Activated naive CD8-positive, alpha-beta T cell treated with anti-CD3 and anti-CD28 coated beads for 36 hours (primary cell): ENCODE data around the gene CEACAM5. TPM values are rescaled to one million over a fixed set of nuclear protein-coding genes. Genes with fewer than 3 reads are reported as not detected.
"Not testable (repeated sequence)": the region's sequence is repeated elsewhere in the genome, so short reads cannot be mapped to it uniquely, and the experiment has no call there.

Experiments used
- DNase-seq: peaks from one replicate; pipeline ENCODE4 v3.0.0; 2021
- H3K27ac Mint-ChIP-seq: one replicate; pipeline ENCODE4 v1.8.0; 2022; ENCODE audit warnings: mild to moderate bottlenecking, moderate library complexity, mixed read lengths
- H3K27me3 Mint-ChIP-seq: one replicate; pipeline ENCODE4 v1.8.0; 2022; ENCODE audit warnings: mild to moderate bottlenecking, mixed read lengths
- H3K36me3 Mint-ChIP-seq: one replicate; pipeline ENCODE4 v1.8.0; 2021; ENCODE audit warnings: mild to moderate bottlenecking, mixed read lengths
- H3K4me1 Mint-ChIP-seq: one replicate; pipeline ENCODE4 v1.8.0; 2021; ENCODE audit warnings: mixed read lengths
- H3K4me3 Mint-ChIP-seq: one replicate; pipeline ENCODE4 v1.8.0; 2022; ENCODE audit warnings: mild to moderate bottlenecking, moderate library complexity, mixed read lengths
- H3K9me3 Mint-ChIP-seq: one replicate; pipeline ENCODE4 v1.8.0; 2022; ENCODE audit warnings: mixed read lengths
- total RNA-seq, 2 experiments: library from RNA; stranded (reverse); gene quantifications; one replicate each; pipeline ENCODE4 v1.2.3, GENCODE V29; 2021

The CEACAM5 gene
- total RNA-seq, 2 experiments from 2014 or later: not detected

DNA sequence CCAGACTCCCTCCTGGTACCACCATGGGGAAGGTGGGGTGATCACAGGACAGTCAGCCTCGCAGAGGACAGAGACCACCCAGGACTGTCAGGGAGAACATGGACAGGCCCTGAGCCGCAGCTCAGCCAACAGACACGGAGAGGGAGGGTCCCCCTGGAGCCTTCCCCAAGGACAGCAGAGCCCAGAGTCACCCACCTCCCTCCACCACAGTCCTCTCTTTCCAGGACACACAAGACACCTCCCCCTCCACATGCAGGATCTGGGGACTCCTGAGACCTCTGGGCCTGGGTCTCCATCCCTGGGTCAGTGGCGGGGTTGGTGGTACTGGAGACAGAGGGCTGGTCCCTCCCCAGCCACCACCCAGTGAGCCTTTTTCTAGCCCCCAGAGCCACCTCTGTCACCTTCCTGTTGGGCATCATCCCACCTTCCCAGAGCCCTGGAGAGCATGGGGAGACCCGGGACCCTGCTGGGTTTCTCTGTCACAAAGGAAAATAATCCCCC lies 505 bp upstream of the CEACAM5 start:
- Mint-ChIP-seq H3K4me3 (no peak overlapping the region), H3K4me1 (peaks cover 7% of the 10 kb centered on the region), H3K27ac (no peak overlapping the region), H3K9me3 (no peaks in the 10 kb centered on the region), H3K27me3 (peaks cover 67% of the 10 kb centered on the region), H3K36me3 (no peaks in the 10 kb centered on the region)
- DNase-seq: no peak

DNA sequence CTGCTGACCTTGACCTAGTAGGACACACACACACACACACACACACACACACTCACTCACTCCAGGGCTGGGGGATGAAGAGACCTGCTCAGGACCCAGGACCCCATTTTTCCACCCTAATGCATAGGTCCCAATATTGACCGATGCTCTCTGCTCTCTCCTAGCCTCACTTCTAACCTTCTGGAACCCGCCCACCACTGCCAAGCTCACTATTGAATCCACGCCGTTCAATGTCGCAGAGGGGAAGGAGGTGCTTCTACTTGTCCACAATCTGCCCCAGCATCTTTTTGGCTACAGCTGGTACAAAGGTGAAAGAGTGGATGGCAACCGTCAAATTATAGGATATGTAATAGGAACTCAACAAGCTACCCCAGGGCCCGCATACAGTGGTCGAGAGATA lies 1.1 kb downstream of the CEACAM5 start:
- H3K4me1 Mint-ChIP-seq, H3K36me3 Mint-ChIP-seq, H3K9me3 Mint-ChIP-seq, DNase-seq, H3K4me3 Mint-ChIP-seq, H3K27ac Mint-ChIP-seq: not testable (repeated sequence)
- peaks cover 67% of the 10 kb centered on the region for H3K27me3 Mint-ChIP-seq

GRCh38 chr19:41709951-41710645 lies 1.7 kb downstream of the CEACAM5 start:
- DNase-seq: no peak
- Mint-ChIP-seq H3K4me1 (peaks cover 7% of the 10 kb centered on the region), H3K4me3 (no peak overlapping the region), H3K9me3 (no peaks in the 10 kb centered on the region), H3K27me3 (peaks cover 66% of the 10 kb centered on the region), H3K27ac (no peak overlapping the region), H3K36me3 (no peaks in the 10 kb centered on the region)

- Mint-ChIP-seq H3K27me3 (peaks cover 63% of the 10 kb centered on the region), H3K4me3 (no peak overlapping the region), H3K4me1 (peaks cover 7% of the 10 kb centered on the region), H3K36me3 (no peaks in the 10 kb centered on the region), H3K9me3 (no peaks in the 10 kb centered on the region), H3K27ac (no peak overlapping the region)
- no peak for DNase-seq
Observed at GRCh38 chr19:41711376-41712261, 3.2 kb downstream of the CEACAM5 start.

- Mint-ChIP-seq H3K9me3 (no peaks in the 10 kb centered on the region), H3K27ac (no peak overlapping the region), H3K36me3 (no peaks in the 10 kb centered on the region), H3K4me3 (no peak overlapping the region), H3K4me1 (peaks cover 2% of the 10 kb centered on the region), H3K27me3 (peaks cover 60% of the 10 kb centered on the region)
- DNase-seq: no peak
Observed at GRCh38 chr19:41714598-41714997, 6.2 kb downstream of the CEACAM5 start.

DNA sequence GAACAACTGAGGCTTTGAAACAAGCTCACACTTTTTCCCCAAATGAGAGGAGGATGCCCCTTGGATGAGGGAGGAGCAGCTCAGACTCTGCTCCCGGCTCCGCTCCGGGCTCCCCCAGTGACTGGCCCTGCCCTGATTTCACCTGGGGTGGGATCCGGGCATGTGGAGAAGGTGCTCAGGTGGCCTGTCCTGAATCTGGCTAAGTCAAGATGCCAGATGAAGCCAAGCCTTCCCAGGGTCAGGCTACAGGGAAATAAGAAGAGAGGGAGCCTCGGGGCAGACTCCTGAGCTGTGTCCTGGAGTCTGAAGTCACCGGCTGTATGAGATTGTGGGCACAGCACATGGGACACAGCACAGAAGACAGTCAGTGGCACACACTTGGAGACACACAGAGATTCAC lies 10.3 kb downstream of the CEACAM5 start:
- H3K9me3 Mint-ChIP-seq: no peaks in the 10 kb centered on the region
- H3K27ac Mint-ChIP-seq: no peak overlapping the region
- peaks cover 50% of the 10 kb centered on the region for H3K27me3 Mint-ChIP-seq
- H3K36me3 Mint-ChIP-seq: no peaks in the 10 kb centered on the region
- H3K4me1 Mint-ChIP-seq: no peaks in the 10 kb centered on the region
- no peak overlapping the region for H3K4me3 Mint-ChIP-seq
- no peak for DNase-seq

DNA sequence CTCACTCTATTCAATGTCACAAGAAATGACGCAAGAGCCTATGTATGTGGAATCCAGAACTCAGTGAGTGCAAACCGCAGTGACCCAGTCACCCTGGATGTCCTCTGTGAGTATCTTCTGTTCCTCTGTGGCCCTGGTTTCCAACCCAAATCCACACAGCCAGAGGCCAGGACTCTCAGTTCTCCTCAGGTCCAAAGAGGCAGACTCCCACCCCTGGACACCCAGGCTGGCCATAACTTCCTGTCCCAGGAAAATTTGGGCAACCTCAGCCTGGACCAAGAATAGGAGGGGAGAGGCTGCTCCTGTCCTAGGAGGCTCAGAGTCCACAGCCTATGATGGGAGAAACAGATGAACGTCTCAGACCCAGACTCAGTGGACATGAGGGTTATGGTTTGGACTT lies 11.7 kb downstream of the CEACAM5 start:
- no peaks in the 10 kb centered on the region for H3K36me3 Mint-ChIP-seq
- H3K27me3 Mint-ChIP-seq: peaks cover 42% of the 10 kb centered on the region
- no peaks in the 10 kb centered on the region for H3K4me1 Mint-ChIP-seq
- H3K9me3 Mint-ChIP-seq: no peaks in the 10 kb centered on the region
- DNase-seq: no peak
- H3K4me3 Mint-ChIP-seq: no peak overlapping the region
- no peak overlapping the region for H3K27ac Mint-ChIP-seq

DNA sequence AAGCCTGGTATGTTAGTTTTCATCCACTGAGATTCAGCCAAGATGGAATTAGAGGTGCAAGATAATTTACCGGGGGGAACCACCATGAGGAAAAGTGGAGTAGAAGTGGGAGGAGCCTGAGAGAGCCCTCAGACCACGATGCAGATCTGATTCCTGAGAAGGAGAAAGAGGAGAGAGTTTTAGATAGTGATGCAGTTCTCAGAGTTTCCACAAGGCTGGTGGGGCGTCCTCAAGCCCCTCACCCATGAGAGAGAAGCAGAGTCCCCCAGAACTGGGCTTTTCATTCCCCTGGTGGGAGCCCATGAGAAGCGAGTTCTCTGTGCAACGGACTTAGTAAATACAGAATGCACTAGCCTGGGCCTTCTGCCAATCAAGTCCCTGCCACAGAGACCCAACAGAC lies 18.1 kb downstream of the CEACAM5 start:
- Mint-ChIP-seq H3K27ac (no peak overlapping the region), H3K9me3 (no peaks in the 10 kb centered on the region)

DNA sequence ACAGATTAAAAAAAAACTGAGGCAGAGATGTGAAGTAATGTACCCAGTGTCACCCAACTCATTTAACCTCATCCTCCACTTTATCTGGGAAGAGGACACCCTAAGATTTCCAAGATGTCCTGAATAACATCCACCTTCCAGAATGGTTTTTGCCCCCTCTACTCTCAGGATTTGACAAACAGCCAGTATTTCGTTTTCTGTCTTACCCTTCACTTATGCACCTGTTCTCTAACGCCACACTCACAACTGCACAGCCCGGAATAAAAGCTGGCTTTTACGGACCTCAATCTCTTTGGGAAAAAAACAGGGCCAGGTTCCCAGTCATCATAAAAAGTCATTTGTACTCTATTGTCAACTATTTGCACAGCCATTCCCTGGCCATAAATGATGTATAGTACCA lies 25.7 kb downstream of the CEACAM5 start:
- Mint-ChIP-seq H3K27me3 (peaks cover 56% of the 10 kb centered on the region), H3K4me3 (no peak overlapping the region), H3K36me3 (no peaks in the 10 kb centered on the region), H3K27ac (no peak overlapping the region), H3K4me1 (peaks cover 11% of the 10 kb centered on the region), H3K9me3 (no peaks in the 10 kb centered on the region)
- no peak for DNase-seq

More for the DNA sequence above, 18.1 kb downstream of the CEACAM5 start:
- Mint-ChIP-seq H3K27me3 (peaks cover 56% of the 10 kb centered on the region), H3K4me1 (no peaks in the 10 kb centered on the region), H3K4me3 (no peak overlapping the region), H3K36me3 (no peaks in the 10 kb centered on the region)
- no peak for DNase-seq

DNA sequence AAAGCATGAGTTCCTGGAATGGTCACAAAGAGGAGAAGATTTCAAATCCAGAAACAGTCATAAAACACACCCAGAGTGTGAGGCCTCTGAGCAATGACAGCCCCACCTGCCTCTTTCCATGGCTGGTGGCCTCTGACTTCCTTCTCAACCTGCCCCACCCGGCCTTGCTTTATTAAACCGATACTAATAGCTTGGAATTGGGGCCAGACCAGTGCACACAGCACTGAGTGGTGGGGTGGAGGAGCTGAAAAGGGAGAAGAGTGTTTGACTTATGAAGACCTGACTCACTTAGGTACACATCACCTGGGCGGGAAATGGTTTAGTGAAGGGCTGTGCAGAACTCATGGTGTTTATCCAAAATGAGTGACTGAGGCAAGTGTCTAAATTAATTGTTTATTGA lies 26.2 kb downstream of the CEACAM5 start:
- Mint-ChIP-seq H3K4me1 (peaks cover 11% of the 10 kb centered on the region), H3K4me3 (no peak overlapping the region), H3K36me3 (no peaks in the 10 kb centered on the region), H3K27me3 (peaks cover 57% of the 10 kb centered on the region), H3K27ac (no peak overlapping the region), H3K9me3 (no peaks in the 10 kb centered on the region)
- DNase-seq: no peak

DNA sequence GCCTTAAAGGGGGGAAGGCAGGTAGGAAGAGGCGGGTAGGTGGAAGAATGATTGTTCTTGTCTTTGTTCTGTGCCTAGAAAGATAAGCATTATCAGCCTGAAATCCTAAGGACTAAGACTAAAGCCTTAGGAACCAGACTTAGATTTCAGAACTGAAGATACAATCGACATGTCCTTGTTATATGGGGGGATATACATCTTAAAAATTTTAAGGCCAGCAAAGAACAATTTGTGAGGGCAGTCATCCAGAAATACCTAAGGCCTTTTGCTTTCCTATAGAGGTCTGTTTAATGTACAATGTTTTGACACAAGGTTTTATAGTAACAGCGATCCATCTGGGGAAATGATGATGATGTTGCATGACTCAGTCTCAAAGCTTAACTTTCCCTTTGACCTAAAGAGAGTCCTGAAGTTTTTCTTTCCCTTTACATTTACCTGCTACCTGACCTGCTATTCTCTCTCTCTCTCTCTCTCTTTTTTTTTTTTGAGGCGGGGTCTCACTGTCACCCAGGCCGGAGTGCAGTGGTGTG lies 26.7 kb downstream of the CEACAM5 start:
- no peak for DNase-seq
- no peaks in the 10 kb centered on the region for H3K36me3 Mint-ChIP-seq
- H3K4me1 Mint-ChIP-seq: peaks cover 15% of the 10 kb centered on the region
- no peak overlapping the region for H3K4me3 Mint-ChIP-seq
- peaks cover 57% of the 10 kb centered on the region for H3K27me3 Mint-ChIP-seq
- H3K27ac Mint-ChIP-seq: peak overlapping the region; percentile 47
- no peaks in the 10 kb centered on the region for H3K9me3 Mint-ChIP-seq

DNA sequence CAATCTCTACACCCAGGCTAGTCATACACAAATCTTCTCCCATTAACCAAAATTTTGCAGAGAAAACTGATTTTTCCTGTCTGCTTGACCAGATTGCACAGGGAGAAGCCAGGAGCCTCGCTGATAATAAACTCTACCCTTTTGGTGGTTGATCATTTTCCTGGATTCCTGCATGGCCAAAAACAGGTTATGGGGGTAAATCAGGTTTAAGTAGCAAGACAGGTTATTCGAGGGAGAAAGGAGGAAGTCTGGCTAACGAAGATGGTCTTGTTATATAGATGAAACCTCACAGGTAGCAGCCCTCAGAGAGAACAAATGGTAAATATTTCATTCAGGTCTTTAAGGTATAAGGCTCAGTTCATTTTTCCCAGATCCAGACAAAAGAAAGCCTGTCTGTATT lies 30.9 kb downstream of the CEACAM5 start:
- H3K4me1 Mint-ChIP-seq: peaks cover 28% of the 10 kb centered on the region
- peaks cover 52% of the 10 kb centered on the region for H3K27me3 Mint-ChIP-seq
- DNase-seq: no peak
- no peaks in the 10 kb centered on the region for H3K36me3 Mint-ChIP-seq
- H3K27ac Mint-ChIP-seq: no peak overlapping the region
- no peak overlapping the region for H3K4me3 Mint-ChIP-seq
- H3K9me3 Mint-ChIP-seq: no peaks in the 10 kb centered on the region

- peak; percentile 48 for DNase-seq
- peak overlapping the region; percentile 20 for H3K4me3 Mint-ChIP-seq
- peak overlapping the region; percentile 62 for H3K27ac Mint-ChIP-seq
Observed at GRCh38 chr19:41740415-41741243, 32.2 kb downstream of the CEACAM5 start.

GRCh38 chr19:41741244-41741554 lies 32.8 kb downstream of the CEACAM5 start:
- H3K27ac Mint-ChIP-seq: peak overlapping the region; percentile 62
- peaks cover 28% of the 10 kb centered on the region for H3K4me1 Mint-ChIP-seq
- DNase-seq: no peak
- H3K4me3 Mint-ChIP-seq: peak overlapping the region; percentile 20
- H3K27me3 Mint-ChIP-seq: peaks cover 65% of the 10 kb centered on the region
- H3K36me3 Mint-ChIP-seq: no peaks in the 10 kb centered on the region
- no peaks in the 10 kb centered on the region for H3K9me3 Mint-ChIP-seq

More at GRCh38 chr19:41740415-41741243, 32.2 kb downstream of the CEACAM5 start:
- Mint-ChIP-seq H3K27me3 (peaks cover 63% of the 10 kb centered on the region), H3K9me3 (no peaks in the 10 kb centered on the region), H3K36me3 (no peaks in the 10 kb centered on the region), H3K4me1 (peaks cover 25% of the 10 kb centered on the region)

GRCh38 chr19:41744850-41745249 lies 36.4 kb downstream of the CEACAM5 start:
- Mint-ChIP-seq H3K4me1 (peaks cover 30% of the 10 kb centered on the region), H3K4me3 (no peak overlapping the region), H3K27me3 (peaks cover 75% of the 10 kb centered on the region), H3K27ac (no peak overlapping the region), H3K36me3 (no peaks in the 10 kb centered on the region), H3K9me3 (no peaks in the 10 kb centered on the region)
- DNase-seq: no peak
